ENCODE data around the gene HES5. TPM values are rescaled to one million over a fixed set of nuclear protein-coding genes. Genes with fewer than 3 reads are reported as not detected.
"Not testable (repeated sequence)": the region's sequence is repeated elsewhere in the genome, so short reads cannot be mapped to it uniquely, and the experiment has no call there.

The HES5 gene
- total RNA-seq: under 1 TPM in 4 of 7 donors, not detected in 3; 0.36 to 0.54 (median 0.42) TPM
- polyA plus RNA-seq: under 1 TPM in 1 of 3 donors, not detected in 2; 0.36 TPM
- long read RNA-seq, donor 1: 0 reads
- long read RNA-seq, donor 2: 0 reads

DNA sequence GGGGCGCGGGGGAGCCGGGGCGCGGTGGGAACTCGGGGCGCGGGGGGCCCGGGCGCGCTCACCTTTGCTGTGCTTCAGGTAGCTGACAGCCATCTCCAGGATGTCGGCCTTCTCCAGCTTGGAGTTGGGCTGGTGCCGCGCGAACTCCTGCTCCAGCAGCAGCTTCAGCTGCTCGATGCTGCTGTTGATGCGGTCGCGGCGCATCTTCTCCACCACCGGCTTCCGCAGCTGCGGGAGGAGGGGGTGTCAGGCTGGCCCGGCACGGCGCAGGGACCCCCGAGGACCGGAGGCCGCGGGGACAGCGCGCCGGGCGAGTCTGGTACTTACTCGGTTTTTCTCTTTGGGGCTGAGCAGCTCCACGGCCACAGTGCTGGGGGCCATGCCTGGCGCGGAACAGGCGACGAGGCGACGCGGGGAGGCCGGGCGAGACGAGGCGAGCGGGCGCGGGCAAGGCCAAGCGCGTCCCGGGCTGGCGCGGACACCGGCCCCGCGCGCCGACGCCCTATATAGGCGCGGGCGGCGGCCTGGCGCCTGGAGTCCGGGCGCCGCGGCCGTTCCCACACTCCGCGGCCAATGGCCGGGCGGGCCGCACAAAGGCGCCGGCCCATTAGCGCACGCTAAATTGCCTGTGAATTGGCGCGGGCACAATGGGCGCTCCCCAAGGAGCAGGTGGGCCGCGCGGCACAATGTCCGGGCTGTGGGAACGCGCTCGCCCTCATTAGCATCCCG is at the start of gene HES5:
Gene HES5 (minus strand): TSS at position 480 of the 729 bp plus-strand sequence. CDS start 99 bp downstream, at position 381.
- H3K9me3 ChIP-seq: no peaks in the 10 kb centered on the region
- H3K27ac ChIP-seq: peak within 1 kb of the TSS in 6 of 8 donors; percentile 23 to 64 (median 56)
- H3K4me1 ChIP-seq: peaks cover 27 to 82% (median 65%) of the 10 kb centered on the region in 6 donors
- H3K27me3 ChIP-seq (replicated peaks in 1 of 7): peaks cover 0 to 78% (median 29%) of the 10 kb centered on the region in 7 donors
- peak within 1 kb of the TSS in 7 of 8 donors; percentile 28 to 70 (median 40) for H3K4me3 ChIP-seq
- no peak for TF ChIP-seq POLR2A (IDR thresholded peaks at IDR 0.05)
- no peak for TF ChIP-seq POLR2AphosphoS5 (IDR thresholded peaks at IDR 0.05)
- TF ChIP-seq, protein P1, sequence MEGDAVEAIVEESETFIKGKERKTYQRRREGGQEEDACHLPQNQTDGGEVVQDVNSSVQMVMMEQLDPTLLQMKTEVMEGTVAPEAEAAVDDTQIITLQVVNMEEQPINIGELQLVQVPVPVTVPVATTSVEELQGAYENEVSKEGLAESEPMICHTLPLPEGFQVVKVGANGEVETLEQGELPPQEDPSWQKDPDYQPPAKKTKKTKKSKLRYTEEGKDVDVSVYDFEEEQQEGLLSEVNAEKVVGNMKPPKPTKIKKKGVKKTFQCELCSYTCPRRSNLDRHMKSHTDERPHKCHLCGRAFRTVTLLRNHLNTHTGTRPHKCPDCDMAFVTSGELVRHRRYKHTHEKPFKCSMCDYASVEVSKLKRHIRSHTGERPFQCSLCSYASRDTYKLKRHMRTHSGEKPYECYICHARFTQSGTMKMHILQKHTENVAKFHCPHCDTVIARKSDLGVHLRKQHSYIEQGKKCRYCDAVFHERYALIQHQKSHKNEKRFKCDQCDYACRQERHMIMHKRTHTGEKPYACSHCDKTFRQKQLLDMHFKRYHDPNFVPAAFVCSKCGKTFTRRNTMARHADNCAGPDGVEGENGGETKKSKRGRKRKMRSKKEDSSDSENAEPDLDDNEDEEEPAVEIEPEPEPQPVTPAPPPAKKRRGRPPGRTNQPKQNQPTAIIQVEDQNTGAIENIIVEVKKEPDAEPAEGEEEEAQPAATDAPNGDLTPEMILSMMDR (IDR thresholded peaks at IDR 0.05 in 8 of 11, conservative IDR thresholded peaks at IDR 0.05 in 3 of 11): no peak
- DNase-seq: no peak
- WGBS, 5 donors: 1 to 3% (median 2%) methylated on average over 37 to 91 of the region's 91 CpGs
- intact Hi-C loops (cut with DNase I; ENCODE audit: low total_unique reads): no loop called here
- no peaks in the 10 kb centered on the region for H3K36me3 ChIP-seq

DNA sequence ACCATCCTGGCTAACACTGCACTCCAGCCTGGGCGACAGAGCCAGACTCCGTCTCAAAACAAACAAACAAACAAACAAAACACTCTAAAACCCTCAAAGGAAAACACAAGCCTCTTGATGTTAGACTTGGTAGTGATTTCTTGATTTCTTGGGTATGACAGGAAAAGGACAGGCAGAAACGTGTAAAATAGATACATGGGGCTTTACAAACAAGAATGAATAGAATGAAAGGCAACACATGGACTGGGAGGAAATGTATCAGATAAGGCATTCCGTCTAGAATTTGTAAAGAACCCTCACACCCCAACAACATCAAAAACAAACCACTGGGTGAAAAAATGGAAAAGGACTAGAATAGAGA is 48.7 kb upstream of the HES5 start:
- intact Hi-C loops (cut with DNase I; ENCODE audit: low total_unique reads): no loop called here
- TF ChIP-seq POLR2AphosphoS5 (IDR thresholded peaks at IDR 0.05) (no peak), POLR2A (IDR thresholded peaks at IDR 0.05) (no peak)
- TF ChIP-seq, protein P1 (IDR thresholded peaks at IDR 0.05 in 8 of 11, conservative IDR thresholded peaks at IDR 0.05 in 3 of 11): no peak
- peaks cover 0 to 6% (median 1%) of the 10 kb centered on the region in 8 donors for H3K9me3 ChIP-seq
- H3K27me3 ChIP-seq (replicated peaks in 1 of 7): no peaks in the 10 kb centered on the region
- H3K4me3 ChIP-seq: peak overlapping the region in 2 of 8 donors; percentile 32 to 67
- WGBS, 5 donors: 37 to 54% (median 41%) methylated on average over 4 of the region's 4 CpGs
- no peak for DNase-seq
- H3K27ac ChIP-seq: peak overlapping the region; percentile 81 to 97 (median 93)
- no peaks in the 10 kb centered on the region for H3K36me3 ChIP-seq
- peaks cover 35 to 86% (median 65%) of the 10 kb centered on the region in 6 donors for H3K4me1 ChIP-seq

- H3K27me3 ChIP-seq (replicated peaks in 1 of 7); H3K36me3 ChIP-seq; intact Hi-C loops (cut with DNase I; ENCODE audit: low total_unique reads): not testable (repeated sequence)
- WGBS, 5 donors: 41 to 68% (median 47%) methylated on average over 12 to 21 of the region's 23 CpGs
- peaks cover 0 to 15% (median 10%) of the 10 kb centered on the region in 8 donors for H3K9me3 ChIP-seq
- DNase-seq: peak; percentile 87
- peak overlapping the region in 6 of 8 donors; percentile 10 to 67 (median 26) for H3K4me3 ChIP-seq
- H3K27ac ChIP-seq: peak overlapping the region; percentile 81 to 97 (median 93)
- peaks cover 33 to 75% (median 56%) of the 10 kb centered on the region in 6 donors for H3K4me1 ChIP-seq
Measured at GRCh38 chr1:2577565-2578075, 47.6 kb upstream of the HES5 start.

DNA sequence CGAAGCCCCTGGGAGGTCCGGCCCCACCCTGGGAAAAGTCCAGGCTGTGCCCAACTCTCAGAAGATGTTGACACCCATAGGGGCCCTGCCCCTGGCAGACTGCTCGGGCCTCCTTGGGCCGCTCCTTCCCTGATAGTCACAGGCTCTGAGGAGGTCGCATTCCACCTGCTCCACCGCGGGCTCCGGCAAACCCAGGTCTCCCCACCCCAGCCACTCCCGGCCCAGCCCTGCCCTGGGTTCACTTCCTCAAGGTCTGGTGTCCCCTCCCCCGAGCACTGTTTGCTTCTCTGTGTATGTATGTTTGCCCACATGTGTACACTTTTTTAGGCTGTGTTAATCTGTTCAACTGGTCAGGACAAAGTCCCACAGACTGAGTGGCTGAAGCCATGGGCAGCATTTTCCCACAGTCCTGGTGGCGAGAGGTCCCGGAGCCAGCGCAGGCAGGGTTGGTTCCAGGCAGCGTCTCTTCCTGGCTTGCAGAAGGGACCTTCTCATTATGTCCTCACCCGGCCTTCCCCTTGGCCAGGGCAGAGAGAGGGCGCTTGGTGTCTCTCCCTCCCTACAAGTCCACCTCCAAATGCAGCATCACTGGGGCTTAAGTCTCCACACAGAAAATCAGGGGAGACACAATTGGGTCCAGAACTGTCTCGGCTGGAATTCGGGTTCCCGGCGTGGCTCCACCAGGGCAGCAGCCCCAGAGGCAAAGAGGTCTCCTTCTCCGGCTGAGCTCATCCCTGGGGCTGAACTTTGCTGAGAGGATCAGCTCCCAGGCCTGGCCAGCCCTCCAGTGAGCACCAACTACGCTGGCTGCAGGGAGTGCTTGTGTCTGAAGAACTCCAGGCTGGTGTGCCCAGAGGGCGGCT is 46.0 kb upstream of the HES5 start:
- no peaks in the 10 kb centered on the region for H3K27me3 ChIP-seq (replicated peaks in 1 of 7)
- H3K4me1 ChIP-seq: peaks cover 26 to 59% (median 43%) of the 10 kb centered on the region in 6 donors
- no peaks in the 10 kb centered on the region for H3K36me3 ChIP-seq
- intact Hi-C loops (cut with DNase I; ENCODE audit: low total_unique reads): no loop called here
- TF ChIP-seq, protein P1 (IDR thresholded peaks at IDR 0.05 in 8 of 11, conservative IDR thresholded peaks at IDR 0.05 in 3 of 11): no peak
- peak in 1 of 3 donors; percentile 21 for TF ChIP-seq POLR2AphosphoS5 (IDR thresholded peaks at IDR 0.05)
- peaks cover 0 to 15% (median 10%) of the 10 kb centered on the region in 8 donors for H3K9me3 ChIP-seq
- H3K4me3 ChIP-seq: peak overlapping the region in 2 of 8 donors; percentile 10 to 67
- WGBS, 5 donors: 57 to 81% (median 70%) methylated on average over 17 to 23 of the region's 23 CpGs
- DNase-seq: peak; percentile 85
- H3K27ac ChIP-seq: peak overlapping the region; percentile 15 to 97 (median 92)

Measured in spleen (tissue), 13 donors.